ENCODE data around the gene SRC.

Gene SRC

GRCh38 chr20:37345339-37346235 lies at the start of gene SRC:
Gene SRC (plus strand): TSS chr20:37346140. CDS start chr20:37384154, 38,014 bp downstream.
- TF ChIP-seq CTCF (IDR thresholded peaks at IDR 0.05), result no peak

GRCh38 chr20:37296371-37296770 lies 49.6 kb upstream of the SRC start:
- TF ChIP-seq CTCF (IDR thresholded peaks at IDR 0.05), result no peak

- no peak for TF ChIP-seq CTCF (IDR thresholded peaks at IDR 0.05)
Observed at GRCh38 chr20:37297066-37297736, 48.7 kb upstream of the SRC start.

- TF ChIP-seq CTCF (IDR thresholded peaks at IDR 0.05), result no peak
Observed at GRCh38 chr20:37298190-37298939, 47.6 kb upstream of the SRC start.

GRCh38 chr20:37299718-37300528 lies 46.0 kb upstream of the SRC start:
- no peak for TF ChIP-seq CTCF (IDR thresholded peaks at IDR 0.05)

GRCh38 chr20:37301120-37301519 lies 44.8 kb upstream of the SRC start:
- no peak for TF ChIP-seq CTCF (IDR thresholded peaks at IDR 0.05)

- TF ChIP-seq CTCF (IDR thresholded peaks at IDR 0.05), result no peak
Observed at GRCh38 chr20:37301558-37301957, 44.4 kb upstream of the SRC start.

Data from LNCAP (cell line).